Effector memory CD8-positive, alpha-beta T cell (primary cell): Measurements from ENCODE around the gene TMEM168.
"Not testable (repeated sequence)": the region's sequence is repeated elsewhere in the genome, so short reads cannot be mapped to it uniquely, and the experiment has no call there.

Experiments
- ATAC-seq: fragments of 150-1000 bp; cut with Tn5 transposase; replicated peaks from 2 replicates; pipeline ENCODE4 v1.10.0; 2021; ENCODE audit warnings: mild to moderate bottlenecking, moderate library complexity
- DNase-seq, 3 experiments: peaks; one replicate each; pipeline ENCODE4 v3.0.0; 2021
- H3K27ac Mint-ChIP-seq, 2 donors: one replicate each; pipeline ENCODE4 v1.8.0; 2022; ENCODE audit warnings: mild to moderate bottlenecking in 2 of 2, mixed read lengths in 2 of 2, moderate library complexity in 2 of 2
- H3K27me3 Mint-ChIP-seq, 2 donors: one replicate each; pipeline ENCODE4 v1.8.0; 2022; ENCODE audit warnings: mixed read lengths in 2 of 2
- H3K36me3 Mint-ChIP-seq: one replicate; pipeline ENCODE4 v1.8.0; 2022; ENCODE audit warnings: mild to moderate bottlenecking, moderate library complexity, mixed read lengths; ENCODE audit not compliant: insufficient read depth
- H3K4me1 Mint-ChIP-seq, 2 donors: one replicate each; pipeline ENCODE4 v1.8.0; 2022; ENCODE audit warnings: low read depth in 2 of 2, mixed read lengths in 2 of 2
- H3K4me3 Mint-ChIP-seq, 2 donors: one replicate each; pipeline ENCODE4 v1.8.0; 2022; ENCODE audit warnings: mild to moderate bottlenecking in 2 of 2, mixed read lengths in 2 of 2, moderate library complexity in 2 of 2
- H3K9me3 Mint-ChIP-seq, 2 donors: one replicate each; pipeline ENCODE4 v1.8.0; 2022; ENCODE audit warnings: mixed read lengths in 2 of 2

TMEM168 gene

GRCh38 chr7:112735261-112735660 lies 54.9 kb downstream of the TMEM168 start:
- H3K9me3 Mint-ChIP-seq, result peaks cover 2 to 29% of the 10 kb centered on the region in 2 donors
- peaks cover 7 to 8% of the 10 kb centered on the region in 2 donors for H3K27me3 Mint-ChIP-seq
- no peak overlapping the region for H3K27ac Mint-ChIP-seq
- ATAC-seq, result no peak
- no peak overlapping the region for H3K4me3 Mint-ChIP-seq
- no peaks in the 10 kb centered on the region for H3K4me1 Mint-ChIP-seq
- no peak for DNase-seq
- H3K36me3 Mint-ChIP-seq, result no peaks in the 10 kb centered on the region

DNA sequence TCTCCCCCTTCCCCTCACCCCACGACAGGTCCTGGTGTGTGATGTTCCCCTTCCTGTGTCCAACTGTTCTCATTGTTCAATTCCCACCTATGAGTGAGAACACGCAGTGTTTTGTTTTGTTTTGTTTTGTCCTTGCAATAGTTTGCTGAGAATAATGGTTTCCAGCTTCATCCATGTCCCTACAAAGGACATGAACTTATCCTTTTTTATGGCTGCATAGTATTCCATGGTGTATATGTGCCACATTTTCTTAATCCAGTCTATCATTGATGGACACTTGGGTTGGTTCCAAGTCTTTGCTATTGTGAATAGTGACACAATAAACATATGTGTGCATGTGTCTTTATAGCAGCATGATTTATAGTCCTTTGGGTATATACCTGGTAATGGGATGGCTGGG lies 58.9 kb downstream of the TMEM168 start:
- not testable (repeated sequence) for H3K27me3 Mint-ChIP-seq, H3K27ac Mint-ChIP-seq, H3K4me3 Mint-ChIP-seq, ATAC-seq, DNase-seq, H3K36me3 Mint-ChIP-seq, H3K4me1 Mint-ChIP-seq
- peaks cover 5 to 29% of the 10 kb centered on the region in 2 donors for H3K9me3 Mint-ChIP-seq

DNA sequence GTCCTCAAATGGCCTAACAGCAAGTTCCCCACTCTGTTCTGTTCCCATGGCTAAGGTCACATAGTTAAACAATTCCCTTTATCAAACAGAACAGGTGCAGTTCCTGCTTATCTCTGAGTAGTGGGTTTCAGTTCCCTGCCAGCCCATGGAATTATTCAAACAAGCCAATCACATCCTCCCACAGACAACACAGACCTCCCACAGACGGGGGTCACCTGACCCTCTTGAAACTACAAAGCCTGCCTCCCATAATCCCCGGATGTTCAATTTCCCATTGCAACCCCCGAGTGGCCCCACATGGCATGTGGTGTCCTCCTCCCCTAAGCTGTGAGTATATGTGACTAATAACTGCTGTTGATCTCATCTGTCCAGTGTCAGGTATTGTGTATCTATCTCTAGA lies 64.1 kb downstream of the TMEM168 start:
- H3K27me3 Mint-ChIP-seq, result peaks cover 5 to 12% of the 10 kb centered on the region in 2 donors
- H3K9me3 Mint-ChIP-seq, result peaks cover 2 to 10% of the 10 kb centered on the region in 2 donors
- no peak overlapping the region for H3K27ac Mint-ChIP-seq
- H3K4me3 Mint-ChIP-seq, result no peak overlapping the region
- no peak for DNase-seq
- no peak for ATAC-seq
- no peaks in the 10 kb centered on the region for H3K36me3 Mint-ChIP-seq
- H3K4me1 Mint-ChIP-seq, result no peaks in the 10 kb centered on the region

- no peaks in the 10 kb centered on the region for H3K36me3 Mint-ChIP-seq
- no peak for ATAC-seq
- H3K27ac Mint-ChIP-seq, result no peak overlapping the region
- no peak for DNase-seq
- no peak overlapping the region for H3K4me3 Mint-ChIP-seq
- H3K27me3 Mint-ChIP-seq, result peaks cover 7 to 18% of the 10 kb centered on the region in 2 donors
- H3K4me1 Mint-ChIP-seq, result no peaks in the 10 kb centered on the region
- H3K9me3 Mint-ChIP-seq, result peaks cover 0 to under 1% of the 10 kb centered on the region in 2 donors
These were observed 66.8 kb downstream of the TMEM168 start for GRCh38 chr7:112723416-112723815.

- Mint-ChIP-seq H3K27ac (no peak overlapping the region), H3K4me3 (no peak overlapping the region), H3K27me3 (peaks cover 7 to 16% of the 10 kb centered on the region in 2 donors), H3K9me3 (peaks cover 0 to 2% of the 10 kb centered on the region in 2 donors), H3K4me1 (no peaks in the 10 kb centered on the region), H3K36me3 (no peaks in the 10 kb centered on the region)
- ATAC-seq (no peak), DNase-seq (no peak)
These were observed 68.8 kb downstream of the TMEM168 start for GRCh38 chr7:112721366-112721765.

DNA sequence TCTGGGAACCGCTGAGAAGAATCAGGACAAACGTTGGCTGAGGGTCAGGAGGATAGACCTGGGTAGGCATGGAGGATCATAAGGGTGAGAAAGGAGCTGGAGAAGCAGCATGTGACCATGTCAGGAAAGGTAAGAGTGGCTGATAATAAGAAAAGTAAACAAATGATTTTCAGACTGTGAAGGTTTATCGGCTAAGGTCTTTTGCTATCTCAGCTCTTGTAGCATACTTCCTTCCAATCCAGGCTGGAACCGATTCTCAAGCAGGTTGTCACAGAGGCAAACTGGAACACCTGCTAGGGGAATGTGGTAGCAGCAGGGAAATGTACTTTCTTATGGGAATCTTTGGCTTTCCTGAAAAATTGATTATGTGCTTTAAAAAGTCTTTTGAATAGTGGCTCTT lies 74.7 kb downstream of the TMEM168 start:
- H3K9me3 Mint-ChIP-seq, result peaks cover 0 to 2% of the 10 kb centered on the region in 2 donors
- no peak for DNase-seq
- H3K4me1 Mint-ChIP-seq, result no peaks in the 10 kb centered on the region
- no peak overlapping the region for H3K27ac Mint-ChIP-seq
- ATAC-seq, result no peak
- peaks cover 0 to under 1% of the 10 kb centered on the region in 2 donors for H3K27me3 Mint-ChIP-seq
- no peaks in the 10 kb centered on the region for H3K36me3 Mint-ChIP-seq
- no peak overlapping the region for H3K4me3 Mint-ChIP-seq

DNA sequence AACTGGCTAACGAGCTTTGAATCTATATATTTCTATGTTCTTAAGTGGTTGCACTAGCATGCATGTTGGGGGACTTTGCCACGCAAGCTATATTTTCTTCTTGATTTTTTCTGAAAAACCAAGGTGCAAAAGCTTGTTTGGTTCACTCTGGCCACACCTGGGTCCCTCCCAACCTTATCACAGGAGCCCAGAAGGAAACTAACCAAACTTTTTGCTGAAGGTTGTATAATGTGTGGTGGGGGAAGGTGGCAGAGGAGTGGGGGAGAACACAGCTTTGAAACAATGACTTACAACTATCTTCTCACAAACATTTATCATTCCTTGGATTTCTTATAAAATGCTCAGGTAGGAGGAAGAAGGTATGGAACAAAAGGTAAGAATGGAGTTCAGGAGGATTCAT lies 75.3 kb downstream of the TMEM168 start:
- DNase-seq (no peak), ATAC-seq (no peak)
- H3K4me1 Mint-ChIP-seq, result no peaks in the 10 kb centered on the region
- H3K4me3 Mint-ChIP-seq, result no peak overlapping the region
- peaks cover 0 to 2% of the 10 kb centered on the region in 2 donors for H3K9me3 Mint-ChIP-seq
- H3K36me3 Mint-ChIP-seq, result no peaks in the 10 kb centered on the region
- no peak overlapping the region for H3K27ac Mint-ChIP-seq
- no peaks in the 10 kb centered on the region for H3K27me3 Mint-ChIP-seq
